ENCODE measurements around the gene KIF13A.
A peak's percentile ranks its signal among the peaks of the same experiment; 100 is the strongest.
"Not testable (repeated sequence)": the region's sequence is repeated elsewhere in the genome, so short reads cannot be mapped to it uniquely, and the experiment has no call there.

KIF13A gene

DNA sequence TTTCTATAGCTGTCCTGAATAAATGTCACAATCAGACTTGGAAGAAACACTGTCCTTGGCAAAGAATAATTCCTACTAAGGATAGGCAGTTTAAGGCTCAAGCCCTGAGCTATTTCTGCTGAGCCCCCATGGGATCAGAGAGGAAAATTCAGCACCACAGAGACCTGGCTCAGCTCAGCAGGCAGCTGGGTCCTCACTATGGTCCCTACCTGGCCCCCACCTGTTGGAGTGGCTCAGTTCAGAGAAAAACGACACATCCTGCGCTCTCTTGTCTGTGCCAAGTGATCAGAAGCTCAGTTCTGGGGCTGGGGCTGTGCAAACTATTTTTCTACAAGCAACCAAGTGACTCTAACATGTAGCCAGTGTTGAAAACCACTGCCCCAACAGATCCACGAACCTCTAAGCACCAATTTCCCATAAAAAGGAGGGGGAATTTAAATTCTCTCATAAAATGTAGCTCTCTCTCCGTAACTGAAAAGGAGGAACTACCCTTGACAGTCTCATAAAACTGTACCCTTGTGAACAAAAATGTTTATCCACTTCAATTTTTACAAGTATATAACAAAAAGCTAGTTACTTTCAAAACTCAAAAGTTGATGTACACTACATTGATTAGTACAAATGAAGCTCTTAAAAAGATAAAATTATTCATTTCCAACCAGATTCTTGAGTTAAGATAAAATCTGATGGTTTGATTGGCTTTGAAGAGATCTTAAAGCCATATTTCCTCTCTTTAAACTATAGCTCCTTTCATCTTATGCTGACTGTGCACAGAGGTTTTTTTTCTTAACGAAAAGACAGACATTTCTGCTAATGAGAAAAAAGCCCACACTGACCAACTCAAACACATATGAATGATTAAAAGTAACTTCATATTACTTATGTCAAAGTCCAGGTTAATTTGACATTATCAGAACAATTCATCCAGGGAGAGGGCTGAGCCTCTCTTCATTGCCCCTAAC, 52.0 kb downstream of the KIF13A start:
- no peak for DNase-seq

DNA sequence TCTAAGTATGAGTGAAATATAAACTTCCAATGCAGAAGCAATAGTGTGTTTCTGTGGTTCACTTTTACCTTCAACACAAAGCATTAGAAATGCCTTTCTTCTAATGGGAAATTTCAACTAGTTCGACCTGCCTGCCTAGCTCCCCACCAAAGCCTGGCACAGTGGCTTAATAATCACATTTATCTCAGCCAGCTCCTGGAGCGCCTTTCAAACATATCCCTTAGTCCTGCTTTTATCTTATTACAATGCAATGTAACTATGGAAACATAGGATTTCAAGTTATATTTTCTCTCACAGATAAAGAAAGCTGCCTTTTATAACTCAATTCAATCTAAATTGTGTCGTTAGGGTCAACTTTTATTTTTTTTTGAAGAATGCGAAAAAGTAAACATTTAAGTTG, 53.7 kb downstream of the KIF13A start:
- no peak for DNase-seq

DNA sequence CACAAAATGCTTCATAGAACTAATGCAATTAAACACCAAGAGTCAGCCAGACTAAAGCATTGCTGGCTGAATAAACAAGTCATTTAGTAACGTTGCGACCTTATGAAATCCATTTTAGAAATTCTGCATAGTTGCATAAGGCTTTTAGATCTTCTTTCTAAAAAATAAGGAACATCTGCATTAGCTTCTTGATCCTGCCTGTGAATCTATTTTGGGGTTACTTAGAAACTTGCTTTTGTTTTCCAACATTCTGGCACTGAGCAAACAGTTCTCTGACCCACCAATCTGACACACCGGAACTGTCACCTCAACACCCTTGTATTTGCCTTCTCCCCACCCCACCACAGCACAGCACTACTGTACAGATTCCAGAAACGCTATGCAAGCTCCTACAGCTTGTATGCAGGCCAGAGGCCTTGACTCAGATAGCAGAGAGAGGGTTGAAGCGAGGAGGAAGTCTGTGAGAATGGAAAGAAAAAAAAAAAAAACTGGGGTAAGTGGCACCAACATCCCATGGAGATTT, 55.0 kb downstream of the KIF13A start:
- peak in 1 of 56 donors; percentile 12 for DNase-seq

DNA sequence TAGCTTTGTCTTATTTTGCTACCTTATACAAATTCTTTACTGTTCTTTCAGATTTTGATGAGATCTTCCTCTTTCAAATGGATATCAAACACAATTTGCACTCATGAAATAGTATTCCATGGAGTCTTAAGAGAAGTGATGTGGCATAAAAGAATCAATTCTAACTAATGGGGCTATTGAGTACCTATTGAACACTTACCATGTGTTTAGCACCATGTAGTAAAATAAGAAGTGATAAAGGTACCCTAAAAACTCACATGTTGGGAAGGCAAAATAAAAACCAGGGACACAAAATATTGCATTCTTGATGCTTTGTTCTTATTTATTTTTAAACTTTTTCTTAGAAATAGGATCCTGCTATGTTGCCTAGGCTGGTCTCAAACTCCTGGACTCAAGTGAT, 56.2 kb downstream of the KIF13A start:
- no peak for DNase-seq

GRCh38 chr6:17930321-17930993, 57.0 kb downstream of the KIF13A start:
- DNase-seq: no peak

GRCh38 chr6:17928514-17929430, 58.7 kb downstream of the KIF13A start:
- DNase-seq: no peak

DNA sequence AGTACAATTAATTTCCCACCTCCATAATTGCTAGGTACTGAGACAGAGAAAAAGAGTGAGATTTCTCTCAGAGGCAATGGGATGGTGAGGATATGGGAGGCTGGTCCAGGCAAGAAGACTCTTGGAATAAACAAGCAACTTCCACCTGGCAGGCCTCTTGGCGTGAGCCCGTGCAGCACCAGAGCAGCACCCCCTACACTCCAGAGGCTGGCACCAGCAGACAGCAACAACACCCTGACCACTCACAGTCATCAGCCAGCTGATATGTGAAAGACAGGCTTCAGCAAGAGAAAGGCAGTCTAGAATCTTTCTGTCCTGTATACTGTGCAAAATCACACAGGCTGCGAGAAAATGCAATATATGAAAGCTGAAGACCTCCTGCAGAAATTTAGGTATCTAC, 59.7 kb downstream of the KIF13A start:
- peak in 14 of 56 donors; percentile 2 to 42 (median 20) for DNase-seq

DNA sequence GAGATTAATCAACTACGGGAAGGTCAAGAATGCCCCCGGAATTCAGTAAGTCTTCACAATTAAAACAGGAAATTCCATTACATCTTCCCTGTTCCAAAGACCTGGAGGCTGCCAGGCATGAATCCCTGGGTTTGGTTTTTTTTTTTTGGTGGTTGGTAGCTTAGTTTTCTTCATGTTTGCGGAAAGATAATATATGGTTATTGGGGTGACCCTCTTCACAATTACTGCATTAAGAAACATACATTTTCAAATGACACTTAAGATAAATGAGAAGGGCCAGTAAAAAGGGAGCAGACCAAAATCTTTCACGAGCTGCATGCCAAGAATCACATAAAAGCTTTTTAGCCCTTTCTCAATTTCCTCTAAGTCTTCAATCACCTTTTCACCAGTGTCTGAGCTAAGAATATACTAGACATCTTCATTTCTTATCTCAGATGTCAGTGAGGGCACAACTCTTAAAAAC, 64.0 kb downstream of the KIF13A start:
- no peak for DNase-seq

GRCh38 chr6:17921454-17921853, 66.0 kb downstream of the KIF13A start:
- DNase-seq: no peak

- no peak for DNase-seq
These were observed 67.9 kb downstream of the KIF13A start for GRCh38 chr6:17919496-17919895.

- DNase-seq: no peak
These were observed 69.3 kb downstream of the KIF13A start for GRCh38 chr6:17917837-17918763.

DNA sequence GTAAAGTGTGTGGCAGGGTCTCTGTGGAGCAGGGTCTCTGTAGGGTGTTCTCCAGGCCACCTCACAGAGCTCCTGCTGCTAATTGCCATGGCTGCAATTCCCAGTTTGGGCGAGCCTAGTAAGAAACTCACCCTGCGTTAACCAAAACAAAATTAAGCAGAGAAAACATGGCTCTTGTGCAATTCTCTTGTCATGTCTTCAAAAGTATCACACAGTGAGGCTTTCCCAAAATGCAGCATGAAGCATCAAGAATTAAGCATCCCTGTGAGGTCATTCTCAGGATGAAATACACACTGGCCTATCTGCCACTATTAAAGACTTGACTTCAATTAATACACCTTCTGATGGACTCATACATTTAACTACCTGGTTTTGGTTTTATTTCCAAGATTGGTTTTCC, 72.8 kb downstream of the KIF13A start:
- no peak for DNase-seq

DNA sequence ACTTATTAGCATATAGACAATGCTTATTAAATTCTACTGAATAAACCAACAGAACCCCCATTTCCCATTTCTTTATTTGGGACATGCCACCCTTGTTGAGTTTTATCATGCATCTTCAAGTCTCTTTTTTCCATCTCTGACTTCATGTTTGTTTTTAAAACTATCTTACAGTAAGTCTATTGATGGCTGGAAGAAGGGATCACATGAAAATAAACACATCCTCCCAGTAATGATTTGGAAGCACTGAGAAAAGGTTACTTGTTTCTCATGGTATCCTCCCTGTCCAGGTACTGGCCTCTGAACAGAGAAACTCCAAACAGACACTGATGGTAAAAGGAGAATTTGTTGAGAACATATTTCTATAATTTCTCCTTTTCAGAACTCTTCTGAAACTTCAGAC, 74.9 kb downstream of the KIF13A start:
- DNase-seq: no peak

GRCh38 chr6:17911656-17912055, 75.8 kb downstream of the KIF13A start:
- not testable (repeated sequence) for DNase-seq

DNA sequence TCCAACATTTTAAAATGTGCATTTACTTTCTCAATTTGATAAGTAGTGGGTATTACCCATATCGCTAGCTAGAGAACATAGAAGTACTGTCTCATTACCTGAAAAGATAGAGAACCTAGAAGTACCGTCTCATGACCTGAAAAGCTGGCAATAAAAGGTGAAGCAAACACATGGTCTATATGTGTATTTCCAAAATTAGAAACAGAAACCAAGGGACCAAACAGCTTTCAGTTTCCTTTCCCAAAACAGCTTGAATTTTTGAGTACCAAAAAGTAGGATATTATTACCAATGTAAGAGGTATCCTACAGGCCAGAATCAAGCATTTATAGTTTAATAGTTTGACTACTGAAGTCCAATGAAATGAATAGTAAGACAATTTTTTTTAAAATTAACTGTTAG, 77.2 kb downstream of the KIF13A start:
- DNase-seq: no peak

DNA sequence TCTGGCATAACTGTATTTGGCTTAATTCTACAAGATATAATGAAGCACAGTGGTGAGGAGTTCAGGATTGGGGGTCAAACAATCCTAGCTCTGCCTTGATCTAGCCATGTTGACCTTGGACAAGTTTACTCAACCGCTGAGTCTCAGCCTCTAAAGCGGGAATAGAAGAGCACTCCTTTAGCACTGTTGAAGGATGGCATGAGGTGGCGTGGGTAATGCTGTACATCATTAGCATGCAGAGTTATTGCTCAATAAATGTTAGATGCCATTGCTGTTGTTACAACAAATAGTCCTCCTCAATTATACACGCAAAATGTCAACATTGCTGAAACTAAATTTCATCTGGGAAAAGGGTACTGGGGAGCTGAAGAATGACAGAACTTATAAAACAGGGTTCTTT, 78.6 kb downstream of the KIF13A start:
- no peak for DNase-seq

DNA sequence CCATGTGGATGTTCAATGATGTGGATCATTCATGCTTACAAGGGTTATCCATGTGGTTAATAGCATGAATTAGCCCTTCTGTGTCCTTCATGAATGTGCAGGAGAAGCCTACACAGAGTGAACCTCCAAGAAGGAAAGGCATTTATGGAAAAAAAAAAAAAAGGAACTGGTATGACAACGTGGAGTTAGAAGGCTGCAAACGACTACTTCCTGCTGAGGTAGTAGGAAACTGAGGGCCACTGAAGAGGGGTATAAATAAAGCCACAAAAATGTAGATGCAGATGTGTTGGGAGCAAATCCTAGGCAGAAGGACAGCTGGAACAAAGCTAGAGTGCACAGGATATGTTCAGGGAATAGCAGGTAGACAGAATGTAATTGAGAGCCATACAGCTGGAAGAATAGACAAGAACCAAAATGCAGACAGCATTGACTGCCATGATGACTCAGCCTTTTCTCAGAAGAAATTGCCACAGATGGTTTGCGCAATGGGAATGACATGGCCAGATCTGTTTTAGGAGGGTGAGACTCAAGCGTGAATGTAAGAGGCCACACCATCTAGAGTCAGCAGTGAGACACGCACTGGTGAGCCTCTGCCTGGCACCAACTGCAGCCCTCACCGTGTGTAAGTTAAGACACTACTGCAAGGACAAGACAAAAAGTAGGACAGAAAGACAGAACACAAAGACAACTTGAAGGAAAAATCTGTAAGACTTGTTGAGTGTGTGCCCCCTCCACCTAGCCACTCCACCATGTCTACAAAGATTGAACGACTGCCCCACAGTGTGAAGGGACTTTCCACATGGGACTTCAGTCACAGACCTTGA, 79.8 kb downstream of the KIF13A start:
- peak in 13 of 56 donors; percentile 6 to 57 (median 14) for DNase-seq

DNA sequence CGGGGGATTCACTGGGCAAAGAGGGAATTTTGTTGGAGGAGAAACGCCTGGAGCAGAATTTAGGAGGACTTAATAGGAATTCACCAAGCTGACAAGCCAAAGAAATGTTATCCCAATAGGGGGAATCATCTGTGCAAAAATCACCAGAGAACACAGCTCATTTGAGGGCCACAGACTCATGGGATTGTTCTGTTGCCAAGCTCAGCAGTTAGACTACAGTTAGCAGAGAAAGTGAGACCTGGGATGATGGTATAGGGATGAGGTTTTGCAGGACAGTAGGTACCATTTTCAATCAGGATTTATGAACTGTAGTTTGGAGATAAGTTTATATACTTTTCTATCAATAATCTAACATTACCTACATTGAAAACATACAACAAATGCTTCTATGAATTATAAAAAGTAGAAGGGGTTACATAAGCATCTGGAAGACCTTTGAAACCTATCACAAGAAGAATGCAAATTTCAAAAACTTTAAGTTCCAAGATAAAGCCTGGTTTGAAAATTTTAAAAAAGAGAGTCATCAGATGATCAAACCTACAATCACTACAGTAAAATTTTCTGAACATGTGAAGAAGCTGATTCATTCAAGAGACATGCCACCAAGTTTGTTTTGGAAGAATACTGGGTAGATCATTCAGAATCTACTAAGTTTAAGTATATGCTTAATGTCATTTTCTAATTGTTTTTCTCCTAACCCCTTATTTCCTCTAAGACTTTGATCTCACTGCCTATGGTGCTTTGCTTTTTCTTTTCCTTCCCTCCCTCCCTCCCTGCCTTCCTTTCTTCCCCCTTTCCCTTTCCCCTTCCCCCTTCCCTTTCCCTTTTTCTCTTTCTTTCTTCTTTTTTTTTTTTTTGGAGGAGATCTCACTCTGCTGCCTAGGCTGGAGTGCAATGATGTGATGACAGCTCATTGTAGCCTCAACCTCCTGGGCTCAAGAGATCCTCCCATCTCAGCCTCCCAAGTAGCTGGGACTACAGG, 81.5 kb downstream of the KIF13A start:
- DNase-seq: no peak
